Endothelial cell of umbilical vein (primary cell): ENCODE results near the gene IBA57. TPM values are rescaled to one million over a fixed set of nuclear protein-coding genes. Genes with fewer than 3 reads are reported as not detected.

Source experiments
- BruUV-seq: library from RNA; stranded (reverse); fragments of 400-500 nt; replicated peaks from 2 replicates; lab custom pipeline; 2021; lab: Mats Ljungman, UMichigan
- CTCF ChIA-PET: fragments of 300-600, 350-600 bp; sonication (Branson Sonifier 250); formaldehyde crosslinking; loops from one replicate; lab custom pipeline; 2021; ENCODE audit warnings: antibody characterized with exemption, inconsistent platforms; lab: Charles Lee
- POLR2A ChIA-PET: fragments of 300-600, 350-600 bp; sonication (Branson Sonifier 250); formaldehyde crosslinking; loops from one replicate; lab custom pipeline; 2021; ENCODE audit warnings: antibody characterized with exemption, inconsistent platforms; lab: Charles Lee
- DNase-seq: peaks from one replicate; pipeline ENCODE4 v3.0.0-alpha.2; 2011; ENCODE audit warnings: low read depth, low spot score
- FAIRE-seq: peaks from 2 replicates; lab custom pipeline; 2011; peaks lifted over from hg19 to GRCh38; lab: Jason Lieb, UNC
- H2AFZ ChIP-seq: 2 replicates; pipeline ENCODE4 v1.6.0; 2012; ENCODE audit warnings: low read depth, low read length, control low read depth, inconsistent platforms
- H3K27ac ChIP-seq: 2 replicates; pipeline ENCODE4 v1.5.1; 2011; ENCODE audit warnings: low read depth, mild to moderate bottlenecking, control low read depth, low read length, moderate library complexity; ENCODE audit not compliant: insufficient read depth
- H3K27me3 ChIP-seq, 2 experiments: 2 replicates each; pipeline versions ENCODE4 v1.6.0 to v1.6.1; 2011; ENCODE audit warnings: low read length in 2 of 2, mixed read lengths in 1 of 2; ENCODE audit not compliant: control insufficient read depth in 2 of 2, insufficient read depth in 2 of 2
- H3K36me3 ChIP-seq, 2 experiments: 2 replicates in 1 of 2; 3 replicates in 1 of 2; pipeline ENCODE4 v1.5.1; 2011; ENCODE audit warnings: low read length in 2 of 2, mild to moderate bottlenecking in 1 of 2, moderate library complexity in 1 of 2; ENCODE audit not compliant: control insufficient read depth in 2 of 2, insufficient read depth in 2 of 2; ENCODE audit errors: extremely low read depth in 1 of 2
- H3K4me1 ChIP-seq: 3 replicates; pipeline ENCODE4 v1.5.1; 2011; ENCODE audit warnings: mild to moderate bottlenecking, low read length; ENCODE audit not compliant: control insufficient read depth, insufficient read depth; ENCODE audit errors: extremely low read depth
- H3K4me2 ChIP-seq: 2 replicates; pipeline ENCODE4 v1.6.1; 2011; ENCODE audit warnings: low read length, control low read depth, mixed read lengths; ENCODE audit not compliant: insufficient read depth
- H3K4me3 ChIP-seq, 3 experiments: fragments of 200-600 bp in 1 of 3; sonication (generic), shearing (Covaris generic) in 1 of 3; replicated peaks in 1 of 3; 2 replicates each; pipeline ENCODE4 v1.5.1; 2011 to 2016; ENCODE audit warnings: control low read depth in 3 of 3, low read length in 3 of 3, mild to moderate bottlenecking in 2 of 3, inconsistent platforms in 1 of 3, low read depth in 1 of 3, moderate library complexity in 1 of 3; ENCODE audit not compliant: insufficient read depth in 1 of 3
- H3K79me2 ChIP-seq: 2 replicates; pipeline ENCODE4 v1.6.0; 2012; ENCODE audit warnings: low read length, inconsistent platforms; ENCODE audit not compliant: control insufficient read depth, insufficient read depth
- H3K9ac ChIP-seq: replicated peaks from 2 replicates; pipeline ENCODE3; 2011; ENCODE audit warnings: low read length, control low read depth; ENCODE audit not compliant: insufficient read depth; ENCODE audit errors: extremely low read depth
- H3K9me1 ChIP-seq: replicated peaks from 3 replicates; pipeline ENCODE4 v1.6.0; 2011; ENCODE audit warnings: mild to moderate bottlenecking, low read length; ENCODE audit not compliant: control insufficient read depth, insufficient read depth; ENCODE audit errors: extremely low read depth
- H3K9me3 ChIP-seq: replicated peaks from 2 replicates; pipeline ENCODE4 v1.5.1; 2012; ENCODE audit warnings: low read length, inconsistent platforms; ENCODE audit not compliant: control insufficient read depth, insufficient read depth
- H4K20me1 ChIP-seq: replicated peaks from 2 replicates; pipeline ENCODE3; 2011; ENCODE audit warnings: mild to moderate bottlenecking, low read length; ENCODE audit not compliant: control insufficient read depth, insufficient read depth; ENCODE audit errors: extremely low read depth
- CTCF ChIP-seq, 2 donors: IDR thresholded peaks; 1 replicate in 1 of 2; 2 replicates in 1 of 2; pipeline ENCODE4 v1.5.1; 2011; ENCODE audit warnings: low read length in 2 of 2, mild to moderate bottlenecking in 2 of 2, moderate library complexity in 2 of 2, control low read depth in 1 of 2, inconsistent platforms in 1 of 2, low read depth in 1 of 2; ENCODE audit not compliant: insufficient read depth in 1 of 2; ENCODE audit errors: extremely low read depth in 1 of 2
- EZH2 ChIP-seq: IDR thresholded peaks from 2 replicates; pipeline ENCODE4 v1.6.1; 2012; ENCODE audit warnings: borderline replicate concordance, low read depth, mild to moderate bottlenecking, moderate library complexity, low read length, inconsistent platforms; ENCODE audit not compliant: severe bottlenecking
- FOS ChIP-seq: IDR thresholded peaks from 2 replicates; pipeline ENCODE4 v1.6.1; 2011; ENCODE audit warnings: mild to moderate bottlenecking, low read length, moderate library complexity, borderline replicate concordance; ENCODE audit not compliant: insufficient read depth
- GATA2 ChIP-seq: IDR thresholded peaks from 2 replicates; pipeline ENCODE4 v1.7.0; 2011; ENCODE audit warnings: low read depth, mild to moderate bottlenecking, moderate library complexity, mixed read lengths, low read length; ENCODE audit not compliant: insufficient read length, insufficient read depth
- JUN ChIP-seq: IDR thresholded peaks from 2 replicates; pipeline ENCODE4 v1.6.1; 2011; ENCODE audit warnings: borderline replicate concordance, low read depth; ENCODE audit not compliant: insufficient read length, insufficient read depth
- MAX ChIP-seq: IDR thresholded peaks from 2 replicates; pipeline ENCODE4 v1.6.1; 2011; ENCODE audit not compliant: insufficient read depth, insufficient read length
- MYC ChIP-seq: IDR thresholded peaks from one replicate; pipeline ENCODE4 v1.6.1; 2011; ENCODE audit warnings: mild to moderate bottlenecking, low read depth, low read length
- POLR2A ChIP-seq: IDR thresholded peaks from 2 replicates; pipeline ENCODE4 v1.6.1; 2012; ENCODE audit warnings: low read depth, mild to moderate bottlenecking, control low read depth, low read length
- POLR2AphosphoS5 ChIP-seq: IDR thresholded peaks from 2 replicates; pipeline ENCODE4 v1.6.1; 2012; ENCODE audit warnings: low read depth, mild to moderate bottlenecking, control low read depth, low read length, moderate library complexity; ENCODE audit not compliant: insufficient read depth
- dilution Hi-C: fragments of 300-500 bp; cut with MboI; formaldehyde crosslinking; loops from one replicate; pipeline ENCODE4 v1.15.0; 2019; ENCODE audit warnings: low sequenced_read_pairs; ENCODE audit not compliant: extremely low pct_ligation_motif_present
- intact Hi-C: fragments of 100-400 bp; cut with micrococcal nuclease; formaldehyde crosslinking; loops from one replicate; pipeline ENCODE4 v1.10.0; 2022
- polyA plus RNA-seq, 4 experiments: library from polyadenylated mRNA; depleted of rRNA in 3 of 4; stranded (reverse) in 3 of 4; unstranded in 1 of 4; fragments of >200 nt; gene quantifications; 2 replicates each; pipeline versions ENCODE4 v1.2.1 to v1.2.3, GENCODE V29; 2011 to 2012; ENCODE audit warnings: missing spikeins in 1 of 4
- total RNA-seq: library from RNA; stranded (reverse); gene quantifications from 2 replicates; pipeline ENCODE4 v1.2.3, GENCODE V29; 2021

Gene IBA57
- total and polyA plus RNA-seq, 2 donors (not counting 3 experiments of a cell fraction or from before 2014, with no cell fraction given) = 3.4 to 7.7 TPM

DNA sequence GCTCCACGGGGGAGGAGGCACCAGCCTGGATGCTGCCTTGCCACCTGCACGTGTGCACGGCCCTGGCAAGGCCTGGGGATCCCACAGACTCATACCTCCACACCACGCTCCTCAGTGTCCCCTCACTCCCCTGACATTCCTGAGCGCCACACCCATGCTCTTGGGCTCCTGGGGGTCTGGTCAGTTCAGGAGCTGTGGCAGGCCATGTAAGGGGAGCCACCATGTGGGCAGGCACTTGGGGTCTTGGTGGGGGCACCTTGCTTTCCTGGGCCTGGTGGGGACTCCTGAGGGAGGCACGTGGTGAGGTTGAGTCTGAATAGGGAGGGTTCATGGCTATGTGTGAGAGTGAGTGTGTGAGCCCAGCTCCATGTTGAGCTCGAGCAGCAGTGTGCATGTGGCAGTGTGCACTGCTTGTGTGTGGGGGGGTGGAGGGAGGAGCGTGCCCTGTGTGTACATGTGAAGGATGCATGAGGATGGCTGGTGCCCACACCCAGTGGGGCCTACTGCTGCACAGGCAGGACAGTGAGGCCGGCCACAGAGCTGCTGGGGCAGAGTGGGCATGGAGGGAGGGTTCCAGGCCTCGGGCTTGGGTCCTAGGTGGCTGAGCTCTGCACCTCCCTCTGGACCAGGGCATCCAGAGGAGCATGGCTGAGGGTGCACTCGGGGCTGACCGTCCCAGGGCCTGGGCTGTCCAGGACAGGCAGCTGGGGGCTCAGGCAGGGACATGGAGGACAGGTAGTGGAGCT lies 14.3 kb upstream of the IBA57 start:
- no peak overlapping the region for H3K9ac ChIP-seq
- intact Hi-C loops (no loop called here), dilution Hi-C loops (no loop called here)
- no peak overlapping the region for H2AFZ ChIP-seq
- no peak overlapping the region for H3K27ac ChIP-seq
- no peak for FAIRE-seq
- TF ChIP-seq MAX (no peak), MYC (no peak), POLR2AphosphoS5 (no peak), FOS (no peak), CTCF (IDR thresholded peaks at IDR 0.05; ENCODE audit: extremely low read depth in 1 of 2, insufficient read depth in 1 of 2, low read depth in 1 of 2, low read length in 2 of 2) (no peak), EZH2 (no peak), GATA2 (no peak), POLR2A (no peak), JUN (no peak)
- H3K27me3 ChIP-seq = no peaks in the 10 kb centered on the region
- no peak overlapping the region for H3K4me3 ChIP-seq
- no TSS peak for BruUV-seq
- no peak for DNase-seq
- H4K20me1 ChIP-seq = no peaks in the 10 kb centered on the region
- ChIA-PET CTCF (interaction anchor here (0.6 to 3.3 kb wide), 6 partner anchors 14 to 1292 kb away, joined by 3 to 10 read pairs (median 4); partner anchors contain the start of gene IBA57), POLR2A (interaction anchor here (1.0 kb wide), 1 partner anchor 14 kb away, joined by 4 read pairs; the partner anchor contains the start of gene IBA57)
- no peaks in the 10 kb centered on the region for H3K9me1 ChIP-seq
- peaks cover 0 to 8% of the 10 kb centered on the region in 2 experiments for H3K36me3 ChIP-seq
- peaks cover 9% of the 10 kb centered on the region for H3K79me2 ChIP-seq
- H3K4me2 ChIP-seq = no peak overlapping the region
- no peaks in the 10 kb centered on the region for H3K9me3 ChIP-seq
- H3K4me1 ChIP-seq = peaks cover 16% of the 10 kb centered on the region
